HepG2 (cell line): Measurements from ENCODE around the gene NXPE3. TPM values are rescaled to one million over a fixed set of nuclear protein-coding genes. Genes with fewer than 3 reads are reported as not detected.

Experiments used
- ATAC-seq: fragments of 200-7000 bp; cut with Tn5 transposase; 3 replicates; pipeline ENCODE4 v1.9.1; 2020; ENCODE audit warnings: mild to moderate bottlenecking, moderate library complexity
- BruUV-seq: library from RNA; stranded (reverse); fragments of 400-500 nt; replicated peaks from 2 replicates; lab custom pipeline; 2021; lab: Mats Ljungman, UMichigan
- CTCF ChIA-PET: fragments of 300-600 bp; formaldehyde crosslinking; extraction: SDS; loops from one replicate; lab custom pipeline; 2021; ENCODE audit warnings: low total read pairs, inconsistent platforms, low intra/inter-chr PET ratio; lab: Yijun Ruan, JAX
- POLR2A ChIA-PET: fragments of 350-600 bp; sonication (Branson Sonifier 250); formaldehyde crosslinking; loops from one replicate; lab custom pipeline; 2020; ENCODE audit warnings: antibody characterized with exemption, inconsistent platforms; lab: Yijun Ruan, JAX
- DNase-seq: peaks from one replicate; pipeline ENCODE4 v3.0.0-alpha.2; 2015; ENCODE audit warnings: low spot score
- FAIRE-seq: peaks from 3 replicates; lab custom pipeline; 2011; peaks lifted over from hg19 to GRCh38; lab: Jason Lieb, UNC
- H2AFZ ChIP-seq: one replicate; pipeline ENCODE4 v1.6.1; 2011; ENCODE audit warnings: low read length, inconsistent platforms
- H3K27ac ChIP-seq: fragments of 300-600 bp; 3 replicates; pipeline ENCODE4 v1.8.0; 2011; ENCODE audit warnings: mixed run types, mild to moderate bottlenecking, mixed read lengths, low read length, inconsistent platforms; ENCODE audit not compliant: insufficient read depth; ENCODE audit errors: extremely low read length
- H3K27me3 ChIP-seq, 2 experiments: fragments of 200-600 bp in 1 of 2; 2 replicates in 1 of 2; 3 replicates in 1 of 2; pipeline versions ENCODE4 v1.6.0 to v1.8.0; 2011; ENCODE audit warnings: low read length in 2 of 2, mild to moderate bottlenecking in 2 of 2, moderate library complexity in 2 of 2, inconsistent platforms in 1 of 2; ENCODE audit not compliant: insufficient read depth in 2 of 2, control insufficient read depth in 1 of 2
- H3K36me3 ChIP-seq, 2 experiments: fragments of 200-600 bp in 1 of 2; replicated peaks in 1 of 2; 2 replicates in 1 of 2; 3 replicates in 1 of 2; pipeline versions ENCODE4 v1.5.1 to v1.8.0; 2011; ENCODE audit warnings: low read length in 2 of 2, inconsistent platforms in 1 of 2; ENCODE audit not compliant: insufficient read depth in 2 of 2, control insufficient read depth in 1 of 2
- H3K4me1 ChIP-seq: 2 replicates; pipeline ENCODE4 v1.5.1; 2012; ENCODE audit warnings: low read length, inconsistent platforms; ENCODE audit not compliant: insufficient read depth
- H3K4me2 ChIP-seq: 2 replicates; pipeline ENCODE4 v1.6.0; 2011; ENCODE audit warnings: low read depth, low read length, inconsistent platforms
- H3K4me3 ChIP-seq, 3 experiments: fragments of 200-600 bp in 1 of 3; sonication (generic), shearing (Covaris generic) in 1 of 3; replicated peaks in 1 of 3; 2 replicates each; pipeline ENCODE4 v1.5.1; 2011 to 2016; ENCODE audit warnings: low read length in 3 of 3, inconsistent platforms in 2 of 3, low read depth in 2 of 3, mild to moderate bottlenecking in 2 of 3, control low read depth in 1 of 3, mixed read lengths in 1 of 3; ENCODE audit not compliant: insufficient read depth in 1 of 3
- H3K79me2 ChIP-seq: one replicate; pipeline ENCODE4 v1.6.1; 2011; ENCODE audit warnings: low read length, inconsistent platforms; ENCODE audit not compliant: insufficient read depth
- H3K9ac ChIP-seq: 2 replicates; pipeline ENCODE4 v1.6.0; 2011; ENCODE audit warnings: mild to moderate bottlenecking, low read depth, low read length, inconsistent platforms; ENCODE audit not compliant: insufficient read depth
- H3K9me3 ChIP-seq: 2 replicates; pipeline ENCODE4 v1.5.1; 2012; ENCODE audit warnings: mild to moderate bottlenecking, low read length
- H4K20me1 ChIP-seq: 2 replicates; pipeline ENCODE4 v1.6.0; 2011; ENCODE audit warnings: inconsistent platforms, mild to moderate bottlenecking, low read length, moderate library complexity; ENCODE audit not compliant: insufficient read depth
- AHR ChIP-seq: IDR thresholded peaks from 2 replicates; pipeline ENCODE4 v1.6.1; 2018; ENCODE audit warnings: missing genetic modification reagents, missing compliant biosample characterization
- ATAD3A ChIP-seq: sonication (generic); formaldehyde crosslinking; IDR thresholded peaks from 2 replicates; pipeline ENCODE4 v1.4.0; 2020; ENCODE audit warnings: missing genetic modification reagents
- EZH2 ChIP-seq: conservative IDR thresholded peaks from 2 replicates; pipeline ENCODE4 v1.6.1; 2012; ENCODE audit warnings: mild to moderate bottlenecking, low read depth, low read length, moderate library complexity
- GMEB1 ChIP-seq: sonication (generic); formaldehyde crosslinking; IDR thresholded peaks from 2 replicates; pipeline ENCODE4 v1.5.1; 2020; ENCODE audit warnings: missing genetic modification reagents, mild to moderate bottlenecking, borderline replicate concordance
- HOXA3 ChIP-seq: sonication (generic); formaldehyde crosslinking; IDR thresholded peaks from 2 replicates; pipeline ENCODE4 v1.5.0; 2020; ENCODE audit warnings: missing genetic modification reagents
- HOXA9 ChIP-seq: sonication (generic); formaldehyde crosslinking; IDR thresholded peaks from 2 replicates; pipeline ENCODE4 v1.8.1; 2022; ENCODE audit warnings: missing genetic modification reagents, mild to moderate bottlenecking, moderate library complexity, borderline replicate concordance
- JUNB ChIP-seq: sonication (generic); formaldehyde crosslinking; IDR thresholded peaks from 2 replicates; pipeline ENCODE4 v1.8.0; 2022; ENCODE audit warnings: missing genetic modification reagents, mild to moderate bottlenecking, borderline replicate concordance
- KDM5A ChIP-seq: fragments of 200-600 bp; sonication (generic); IDR thresholded peaks from 2 replicates; pipeline ENCODE4 v1.7.0; 2018; ENCODE audit warnings: antibody characterized with exemption, mild to moderate bottlenecking, low read length, borderline replicate concordance
- NFRKB ChIP-seq: fragments of 450-650 bp; IDR thresholded peaks from 2 replicates; pipeline ENCODE4 v1.6.1; 2017
- STAT6 ChIP-seq: sonication (generic); formaldehyde crosslinking; IDR thresholded peaks from 2 replicates; pipeline ENCODE4 v1.4.0; 2020; ENCODE audit warnings: missing genetic modification reagents, mild to moderate bottlenecking, borderline replicate concordance
- TERF1 ChIP-seq: sonication (generic); formaldehyde crosslinking; IDR thresholded peaks from 2 replicates; pipeline ENCODE4 v1.8.0; 2022; ENCODE audit warnings: mild to moderate bottlenecking, missing genetic modification reagents, moderate library complexity
- ZBTB1 ChIP-seq: sonication (generic); formaldehyde crosslinking; IDR thresholded peaks from 2 replicates; pipeline ENCODE4 v1.4.0; 2020; ENCODE audit warnings: missing genetic modification reagents, borderline replicate concordance
- ZBTB7B ChIP-seq: sonication (generic); formaldehyde crosslinking; IDR thresholded peaks from 2 replicates; pipeline ENCODE4 v1.4.0; 2020; ENCODE audit warnings: missing genetic modification reagents
- ZNF597 ChIP-seq: sonication (generic); formaldehyde crosslinking; IDR thresholded peaks from 2 replicates; pipeline ENCODE4 v1.5.0; 2020; ENCODE audit warnings: missing genetic modification reagents
- ZNF891 ChIP-seq: sonication (generic); formaldehyde crosslinking; IDR thresholded peaks from 2 replicates; pipeline ENCODE4 v1.5.0; 2020; ENCODE audit warnings: mild to moderate bottlenecking, missing genetic modification reagents
- WGBS: methylation state at CpG from one replicate; pipeline ENCODE4 v1.1.6; 2017; ENCODE audit warnings: low lambda C conversion rate; 5-methylcytosine and 5-hydroxymethylcytosine counted together
- in situ Hi-C: cut with HindIII; loops from 2 replicates; pipeline ENCODE4 v1.10.0; 2017; ENCODE audit warnings: low pct_unique_long_range_greater_than_20kb; ENCODE audit not compliant: extremely low pct_ligation_motif_present
- intact Hi-C: fragments of 100-400 bp; cut with micrococcal nuclease; formaldehyde crosslinking; loops from one replicate; pipeline ENCODE4 v1.10.0; 2022; ENCODE audit not compliant: unreplicated experiment
- polyA plus RNA-seq, 8 experiments: library from polyadenylated mRNA; depleted of rRNA in 3 of 8; stranded (reverse) in 7 of 8; unstranded in 1 of 8; fragments of >200 nt; fragmentation: Illumina TruSeq in 4 of 8; extraction: Trizol in 4 of 8; gene quantifications; 2 replicates each; pipeline versions ENCODE4 v1.2.1 to v1.2.3, GENCODE V29; 2011 to 2016; ENCODE audit warnings: low read depth in 4 of 8, missing spikeins in 1 of 8, mixed read lengths in 1 of 8; ENCODE audit not compliant: insufficient read depth in 1 of 8
- total RNA-seq, 5 experiments: library from RNA; depleted of rRNA; stranded (reverse); fragments of >200 nt; fragmentation: Illumina TruSeq; extraction: Trizol; gene quantifications; 2 replicates each; pipeline ENCODE4 v1.2.3, GENCODE V29; 2016; ENCODE audit warnings: low read depth in 1 of 5

NXPE3 gene
- total and polyA plus RNA-seq, 2 of the 13 experiments (the other 11 are each of a cell fraction or from before 2014, with no cell fraction given) = 3.5 to 4.7 TPM

- TF ChIP-seq TERF1 (CRISPR knock-in tag) = no peak
- TF ChIP-seq NFRKB = no peak
- no peak for TF ChIP-seq ZNF597 (CRISPR knock-in tag)
- TF ChIP-seq ZNF891 (CRISPR knock-in tag) = peak; percentile 38; the same call in 1 of the 2 replicates
- TF ChIP-seq KDM5A = no peak
- peak; percentile 43; the same call in 1 of the 2 replicates for TF ChIP-seq HOXA3 (CRISPR knock-in tag)
Measured at GRCh38 chr3:101827211-101828174, 48.5 kb downstream of the NXPE3 start (continued).

- Histone ChIP-seq H3K9me3 (no peaks in the 10 kb centered on the region), H3K79me2 (no peaks in the 10 kb centered on the region), H3K4me3 (peak overlapping the region; percentile 24 to 73 (median 59); a peak in 4 of 6 replicates), H4K20me1 (no peaks in the 10 kb centered on the region), H3K4me1 (peaks cover 29% of the 10 kb centered on the region), H3K4me2 (peak overlapping the region; percentile 83), H3K36me3 (no peaks in the 10 kb centered on the region), H3K27me3 (no peaks in the 10 kb centered on the region), H3K27ac (no peak overlapping the region), H2AFZ (peak overlapping the region; percentile 92), H3K9ac (peak overlapping the region; percentile 74; the same call in 1 of the 2 replicates)
- FAIRE-seq (no peak), DNase-seq (no peak), ATAC-seq (no peak)
- ChIA-PET POLR2A (interaction anchor here (1.0 to 2.1 kb wide), 7 partner anchors 10 to 49 kb away, joined by 3 to 32 read pairs (median 4); partner anchors contain the start of genes NFKBIZ and NXPE3), CTCF (no interaction called here)
- WGBS = 56% methylated on average over 3 of the region's 3 CpGs
- TSS peak; percentile 87 for BruUV-seq
- in situ Hi-C loops = no loop called here
- intact Hi-C loops = loop anchor here (1.0 kb wide), 1 partner anchor 20 kb away; no protein-coding TSS in a partner anchor
- TF ChIP-seq ZBTB7B (CRISPR knock-in tag) = no peak
- TF ChIP-seq HOXA9 = no peak
- no peak for TF ChIP-seq AHR
- TF ChIP-seq STAT6 (CRISPR knock-in tag) = no peak
- TF ChIP-seq EZH2 = no peak
- TF ChIP-seq ZBTB1 (CRISPR knock-in tag) = no peak
- TF ChIP-seq ATAD3A = no peak
- no peak for TF ChIP-seq GMEB1 (CRISPR knock-in tag)
- TF ChIP-seq JUNB (CRISPR knock-in tag) = no peak
Measured at GRCh38 chr3:101828276-101828675, 49.3 kb downstream of the NXPE3 start.
